GM15510 (cell line): ENCODE data around the gene ABCA2.

Experiments
- POLR2A ChIP-seq: IDR thresholded peaks from 3 replicates; pipeline ENCODE4 v1.6.1; 2011; ENCODE audit warnings: borderline replicate concordance; ENCODE audit not compliant: insufficient read length; ENCODE audit errors: extremely low read depth

Gene ABCA2

DNA sequence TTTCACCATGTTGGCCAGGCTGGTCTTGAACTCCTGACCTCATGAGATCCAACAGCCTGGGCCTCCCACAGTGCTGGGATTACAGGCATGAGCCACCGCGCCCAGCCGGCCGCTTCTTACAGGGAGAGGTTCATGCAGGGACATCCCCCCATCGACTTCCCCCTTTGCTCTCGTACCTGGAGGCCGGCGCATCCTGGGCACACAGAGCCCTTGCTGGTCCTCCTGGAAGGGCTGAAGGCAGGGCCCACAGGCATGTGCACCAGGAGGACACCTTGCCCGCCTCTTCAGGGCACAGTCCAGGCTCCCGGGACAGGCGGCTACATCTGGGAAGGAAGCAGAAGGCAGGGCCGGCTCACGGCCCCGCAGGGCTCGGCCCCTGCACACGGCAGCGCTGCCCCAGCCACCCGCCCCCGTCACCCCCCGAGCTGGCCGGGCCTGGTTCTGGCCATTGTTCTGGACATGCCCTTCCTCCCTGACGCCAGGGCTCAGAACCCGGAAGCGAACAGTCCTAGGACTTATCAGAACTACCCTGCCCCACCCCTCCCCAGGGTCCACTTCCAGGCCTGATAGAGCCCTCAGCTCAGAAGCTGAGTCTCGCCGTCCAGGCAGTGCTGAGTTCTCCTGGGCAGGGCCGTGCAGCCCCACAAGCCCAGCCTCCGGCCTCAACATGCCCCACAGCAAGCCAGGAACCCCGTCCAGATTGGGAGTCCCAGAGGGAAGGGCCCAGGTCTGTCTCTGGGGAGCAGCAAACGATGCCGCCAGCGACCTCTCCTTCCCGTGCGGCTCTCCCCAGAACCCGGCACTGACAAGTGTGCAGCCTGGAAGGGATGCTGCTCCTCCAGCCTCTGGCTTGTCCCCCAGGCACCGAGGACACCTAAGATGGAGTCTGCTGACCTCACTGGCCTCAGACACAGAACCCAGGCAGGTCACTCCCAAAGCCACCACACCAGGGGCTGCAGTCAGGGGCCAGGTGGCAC lies 15.0 kb upstream of the ABCA2 start:
- TF ChIP-seq POLR2A = no peak

DNA sequence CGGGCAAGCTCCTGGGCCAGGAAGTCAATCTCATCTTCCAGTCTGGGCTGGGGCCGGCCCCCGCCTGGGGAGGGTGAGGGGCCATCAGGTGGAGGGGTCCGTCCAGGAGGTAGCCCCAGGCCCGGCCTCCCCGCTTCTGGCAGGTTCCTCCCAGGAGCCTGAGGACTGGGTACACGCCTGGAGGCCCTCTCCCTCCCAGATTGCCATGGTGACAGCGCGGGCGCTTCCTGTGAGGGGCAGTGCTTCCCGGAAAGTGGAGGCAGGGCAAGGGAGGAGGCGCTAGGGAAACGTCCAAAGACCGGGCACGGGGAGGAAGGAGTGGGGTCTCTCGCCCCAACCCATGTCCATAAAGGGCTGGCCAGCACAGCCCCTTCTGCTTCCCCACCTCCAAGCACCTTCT lies 13.1 kb upstream of the ABCA2 start:
- TF ChIP-seq POLR2A = no peak

DNA sequence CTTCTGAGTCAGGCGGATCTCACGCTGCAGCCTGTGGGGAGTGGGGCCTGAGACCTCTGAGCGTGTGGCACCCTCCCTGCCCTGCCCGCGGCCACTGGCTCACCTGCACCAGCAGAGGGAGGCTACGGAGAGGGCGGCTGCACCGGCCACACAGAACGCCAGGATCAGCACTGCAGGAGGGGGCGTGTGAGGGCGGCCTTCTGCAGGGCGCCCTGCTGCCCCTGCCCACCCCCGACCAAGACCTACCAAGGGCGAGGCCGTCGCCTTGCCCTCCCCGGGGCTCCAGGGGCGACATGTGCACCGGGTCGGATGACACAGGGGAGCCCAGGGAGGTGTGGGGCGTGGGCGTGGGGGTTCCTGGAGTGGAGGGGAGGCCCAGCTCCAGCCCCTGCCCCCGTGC lies 12.5 kb upstream of the ABCA2 start:
- no peak for TF ChIP-seq POLR2A

- no peak for TF ChIP-seq POLR2A
Observed at GRCh38 chr9:137039611-137040366, 11.8 kb upstream of the ABCA2 start.

GRCh38 chr9:137038916-137039315 lies 10.9 kb upstream of the ABCA2 start:
- TF ChIP-seq POLR2A = no peak

GRCh38 chr9:137037483-137037882 lies 9.4 kb upstream of the ABCA2 start:
- no peak for TF ChIP-seq POLR2A

DNA sequence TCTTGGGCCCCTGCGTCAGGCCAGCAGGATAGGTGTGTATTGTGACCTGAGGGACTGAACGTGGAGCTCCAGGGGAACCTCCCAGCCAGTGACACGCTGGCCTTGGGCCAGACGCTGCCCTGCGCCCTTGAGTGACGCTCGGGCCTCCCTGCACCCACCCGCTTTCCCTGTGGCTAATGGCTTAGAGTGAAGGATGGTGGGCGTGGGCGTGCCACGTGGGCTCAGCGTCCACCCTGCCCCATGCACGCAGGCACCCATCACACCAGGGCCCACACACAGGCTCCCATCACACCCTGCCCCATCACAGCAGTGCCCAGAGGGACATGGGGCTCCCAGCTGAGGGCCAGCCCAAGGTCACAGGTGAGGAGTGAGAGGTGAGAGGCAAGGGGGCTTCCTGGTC lies 9.0 kb upstream of the ABCA2 start:
- no peak for TF ChIP-seq POLR2A

- TF ChIP-seq POLR2A = no peak
Observed at GRCh38 chr9:137035937-137036336, 7.9 kb upstream of the ABCA2 start.

- no peak for TF ChIP-seq POLR2A
Observed at GRCh38 chr9:137035507-137035834, 7.4 kb upstream of the ABCA2 start.

DNA sequence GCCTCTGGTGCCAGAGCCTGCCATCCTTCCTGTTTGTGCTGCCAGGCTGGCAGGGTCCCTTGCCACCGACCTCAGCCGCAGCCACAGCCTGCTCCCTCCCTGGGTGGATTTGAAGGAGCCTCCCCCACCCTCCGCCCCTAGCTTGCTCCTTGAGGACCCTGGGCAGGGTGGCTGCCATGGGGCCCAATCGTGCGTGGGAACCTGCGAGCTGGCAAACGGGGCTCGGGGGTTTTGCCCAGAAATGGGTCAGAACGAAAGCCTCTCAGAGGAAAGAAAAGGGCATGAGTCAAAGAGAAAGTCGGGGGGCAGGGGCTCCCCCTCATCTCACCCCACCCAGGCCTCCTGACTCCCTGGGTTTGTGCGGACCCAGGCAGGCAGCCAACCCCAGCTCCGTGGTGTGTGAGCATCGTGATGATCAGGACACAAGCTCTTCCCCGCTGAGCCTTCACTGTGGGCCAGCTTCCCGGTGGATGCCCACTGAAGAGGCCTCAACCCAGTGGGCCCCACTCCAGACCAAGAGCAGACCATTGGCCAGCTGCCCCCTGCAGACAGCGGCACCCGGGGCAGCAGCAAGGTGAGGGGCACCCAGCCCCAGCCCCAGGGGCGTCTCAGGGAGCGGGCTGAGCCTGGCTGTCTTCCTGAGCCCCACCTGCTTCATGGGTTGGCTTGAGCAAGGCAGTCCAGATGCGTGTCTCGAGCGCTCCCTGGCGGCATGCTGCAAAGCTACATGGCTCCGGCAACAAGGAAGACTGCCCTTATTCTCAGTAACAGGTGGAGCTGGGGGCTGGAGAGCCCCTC lies 6.9 kb upstream of the ABCA2 start:
- no peak for TF ChIP-seq POLR2A

DNA sequence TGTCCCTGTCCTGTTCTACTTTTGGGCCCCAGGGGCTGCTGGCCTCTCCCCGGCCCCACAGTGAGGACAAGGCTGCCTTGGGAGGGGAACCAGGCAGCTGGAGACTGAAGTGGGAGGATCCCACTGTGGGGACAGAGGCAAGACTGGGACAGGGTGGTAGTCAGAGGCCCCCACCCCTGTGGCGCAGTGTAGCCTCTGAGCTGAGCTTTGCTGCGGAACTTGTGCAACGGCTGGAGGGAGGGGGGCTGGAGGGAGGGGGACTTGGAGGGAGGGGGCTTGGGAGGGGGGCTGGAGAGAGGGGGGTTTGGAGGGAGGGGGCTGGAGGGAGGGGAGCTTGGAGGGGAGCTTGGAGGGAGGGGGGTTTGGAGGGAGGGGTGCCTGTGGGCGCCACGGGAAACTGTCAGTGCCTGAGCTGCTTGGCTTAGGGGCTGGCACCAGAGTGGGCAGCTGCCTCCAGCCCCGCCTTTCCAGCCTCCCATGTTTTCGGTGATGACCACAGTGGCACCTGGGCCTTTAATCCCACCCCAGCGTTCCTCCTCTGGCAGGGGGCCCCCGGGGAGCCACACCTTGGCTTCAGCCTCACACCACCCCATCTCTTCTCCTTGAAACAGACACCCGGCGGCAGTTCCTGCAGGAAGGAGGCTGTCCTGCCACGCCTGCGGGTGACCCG lies 6.1 kb upstream of the ABCA2 start:
- no peak for TF ChIP-seq POLR2A

DNA sequence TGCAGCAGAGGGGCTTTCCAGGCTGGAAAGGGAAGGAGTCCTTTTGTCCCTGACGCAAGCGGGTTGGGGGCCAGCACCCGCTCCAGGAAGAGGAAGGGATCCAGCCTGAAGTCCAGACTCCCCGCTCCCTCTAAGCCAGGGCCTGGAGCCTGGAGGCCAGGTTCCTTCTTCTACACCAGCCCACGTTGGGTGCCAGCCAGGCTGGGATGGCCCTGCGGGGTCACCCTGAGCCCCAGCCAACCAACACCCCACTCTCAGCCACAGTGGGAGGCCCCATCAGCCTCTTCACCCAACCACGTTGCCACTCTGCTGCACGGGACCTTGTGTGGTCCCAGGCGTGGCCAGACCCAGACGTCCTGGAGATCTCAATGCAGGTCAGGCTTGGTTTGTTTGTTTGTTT lies 4.8 kb upstream of the ABCA2 start:
- no peak for TF ChIP-seq POLR2A

DNA sequence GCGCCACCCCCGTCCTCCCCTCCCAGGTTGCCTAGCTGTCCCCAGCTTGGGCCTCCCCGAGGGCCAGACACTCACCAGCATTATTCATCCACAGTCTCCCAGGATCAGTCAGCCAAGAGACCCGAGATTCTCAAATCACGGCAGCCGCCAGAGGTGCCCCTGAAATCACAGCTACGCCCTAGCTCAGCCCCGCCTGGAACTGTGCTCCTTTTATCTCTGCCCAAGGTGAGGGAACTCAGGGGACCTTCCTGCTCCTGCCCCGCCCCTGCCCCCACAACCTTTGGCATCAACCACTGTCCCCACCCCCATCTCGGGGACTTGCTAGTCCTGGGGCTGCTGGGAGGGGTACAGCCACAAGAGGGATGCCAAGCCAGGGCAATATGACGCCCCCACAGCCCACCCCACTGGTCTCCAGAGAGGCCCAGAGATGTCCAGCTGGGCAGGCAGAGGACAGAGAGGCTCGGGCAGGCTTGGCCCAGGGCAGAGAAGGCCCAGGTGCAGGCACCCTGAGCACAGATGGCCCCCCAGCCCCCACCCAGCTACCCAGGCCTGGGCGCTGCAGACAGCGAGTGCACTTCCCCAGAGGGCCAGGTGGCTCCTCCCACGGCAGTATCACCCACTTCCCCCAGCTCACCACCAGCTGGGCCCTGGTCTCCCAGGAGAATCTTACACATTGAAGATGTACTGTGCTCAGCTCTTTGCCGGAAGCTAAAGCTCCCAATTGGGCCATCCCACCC lies 4.0 kb upstream of the ABCA2 start, which contains the start of gene FUT7:
Gene FUT7, minus strand, starts transcription at position 185 of the 737 bp plus-strand sequence. Its CDS starts 97 bp downstream, at position 88.
- no peak for TF ChIP-seq POLR2A

GRCh38 chr9:137030538-137031527 lies 2.8 kb upstream of the ABCA2 start:
- TF ChIP-seq POLR2A = no peak
